ENCODE data around the gene STXBP5L. TPM values are rescaled to one million over a fixed set of nuclear protein-coding genes. Genes with fewer than 3 reads are reported as not detected.

STXBP5L gene
- total and polyA plus RNA-seq, 7 experiments from 2014 or later, result not detected

DNA sequence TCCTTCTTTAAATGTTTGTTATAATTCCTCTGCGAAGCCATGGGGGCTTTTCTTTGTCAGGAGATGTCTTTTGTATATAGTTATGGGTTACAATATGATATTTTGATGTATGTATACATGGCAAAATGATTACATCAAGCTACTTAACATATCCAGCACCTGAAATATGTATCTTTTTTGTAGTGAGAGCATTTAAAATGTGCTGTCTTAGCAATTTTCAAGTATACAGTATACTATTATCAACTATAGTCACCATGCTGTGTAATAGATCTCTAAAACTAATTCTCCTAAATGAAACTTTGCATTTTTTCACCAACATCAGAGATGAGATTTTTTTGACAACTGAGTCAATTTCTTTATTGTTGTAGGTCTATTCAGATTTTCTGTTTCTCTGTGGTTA lies 77.2 kb downstream of the STXBP5L start:
- intact Hi-C loops (cut with micrococcal nuclease), result no loop called here
- CTCF ChIA-PET, result no interaction called here
- H3K36me3 Mint-ChIP-seq, result no peaks in the 10 kb centered on the region
- DNase-seq (no peak), ATAC-seq (no peak)
- peaks cover 0 to 7% (median 4%) of the 10 kb centered on the region in 5 donors for H3K27me3 Mint-ChIP-seq
- Histone ChIP-seq H3K4me1 (ENCODE audit: control insufficient read depth in 2 of 2, insufficient read depth in 2 of 2, low read length in 2 of 2) (no peaks in the 10 kb centered on the region), H3K4me3 (ENCODE audit: low read length) (no peak overlapping the region), H3K36me3 (ENCODE audit: control insufficient read depth in 2 of 3, insufficient read depth in 3 of 3, low read length in 3 of 3) (no peaks in the 10 kb centered on the region), H3K27ac (ENCODE audit: low read depth, low read length) (no peak overlapping the region), H3K27me3 (ENCODE audit: control insufficient read depth in 2 of 2, insufficient read depth in 2 of 2, low read length in 2 of 2) (no peaks in the 10 kb centered on the region), H3K9me3 (ENCODE audit: control insufficient read depth in 2 of 3, low read length in 3 of 3) (peaks cover 0 to 16% (median 0%) of the 10 kb centered on the region in 3 experiments)
- H3K27ac Mint-ChIP-seq, result no peak overlapping the region
- no peaks in the 10 kb centered on the region for H3K4me1 Mint-ChIP-seq
- peaks cover 0 to 37% (median 7%) of the 10 kb centered on the region in 11 donors for H3K9me3 Mint-ChIP-seq
- no peak overlapping the region for H3K4me3 Mint-ChIP-seq
- POLR2A ChIA-PET, result no interaction called here

DNA sequence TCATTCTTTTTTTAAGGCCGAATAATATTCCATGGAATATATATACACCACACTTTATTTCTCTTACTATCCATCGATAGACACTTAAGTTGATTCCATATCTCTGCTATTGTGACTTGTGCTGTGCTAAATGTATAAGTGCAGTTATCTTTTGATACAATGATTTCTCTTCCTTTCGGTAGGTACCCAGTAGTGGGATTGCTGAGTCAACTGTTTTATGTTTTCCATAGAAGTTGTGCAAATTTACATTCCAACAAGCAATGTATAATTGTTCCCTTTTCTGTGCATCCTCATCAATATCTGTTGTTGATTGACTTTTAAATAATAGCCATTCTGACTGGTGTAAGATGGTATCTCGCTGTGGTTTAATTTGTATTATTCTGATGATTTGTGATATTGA lies 81.0 kb downstream of the STXBP5L start:
- peaks cover 0 to 7% (median 4%) of the 10 kb centered on the region in 5 donors for H3K27me3 Mint-ChIP-seq
- CTCF ChIA-PET, result no interaction called here
- no peak overlapping the region for H3K4me3 Mint-ChIP-seq
- no peaks in the 10 kb centered on the region for H3K4me1 ChIP-seq (ENCODE audit: control insufficient read depth in 2 of 2, insufficient read depth in 2 of 2, low read length in 2 of 2)
- no peaks in the 10 kb centered on the region for H3K36me3 ChIP-seq (ENCODE audit: control insufficient read depth in 2 of 3, insufficient read depth in 3 of 3, low read length in 3 of 3)
- no peaks in the 10 kb centered on the region for H3K36me3 Mint-ChIP-seq
- ATAC-seq, result no peak
- POLR2A ChIA-PET, result no interaction called here
- H3K9me3 Mint-ChIP-seq, result peaks cover 0 to 29% (median 3%) of the 10 kb centered on the region in 11 donors
- H3K27ac ChIP-seq (ENCODE audit: low read depth, low read length), result no peak overlapping the region
- H3K27ac Mint-ChIP-seq, result no peak overlapping the region
- no peaks in the 10 kb centered on the region for H3K4me1 Mint-ChIP-seq
- no peak overlapping the region for H3K4me3 ChIP-seq (ENCODE audit: low read length)
- DNase-seq, result no peak
- intact Hi-C loops (cut with micrococcal nuclease), result no loop called here
- no peaks in the 10 kb centered on the region for H3K27me3 ChIP-seq (ENCODE audit: control insufficient read depth in 2 of 2, insufficient read depth in 2 of 2, low read length in 2 of 2)
- no peaks in the 10 kb centered on the region for H3K9me3 ChIP-seq (ENCODE audit: control insufficient read depth in 2 of 3, low read length in 3 of 3)

DNA sequence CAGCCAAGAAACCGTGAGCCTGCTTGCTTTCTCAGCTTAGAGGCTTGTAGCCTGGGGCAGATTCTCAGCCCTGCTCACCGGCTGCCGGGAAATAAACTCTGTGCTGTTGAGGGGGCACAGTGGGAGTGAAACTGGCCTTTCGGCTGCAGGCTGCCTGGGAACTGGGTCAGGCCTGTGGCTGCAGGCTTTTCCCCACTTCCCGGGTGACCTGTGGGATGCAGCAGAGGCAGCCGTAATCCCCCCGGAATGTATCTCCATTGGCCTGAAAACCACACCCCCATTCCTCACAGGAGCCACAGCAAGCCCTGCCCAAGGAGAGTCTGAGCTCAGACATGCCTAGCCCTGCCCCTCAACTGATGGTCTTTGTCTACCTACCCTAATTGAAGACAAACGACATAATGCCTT lies 110.9 kb downstream of the STXBP5L start:
- CTCF ChIA-PET, result no interaction called here
- H3K9me3 Mint-ChIP-seq, result peaks cover 0 to 26% (median 7%) of the 10 kb centered on the region in 11 donors

DNA sequence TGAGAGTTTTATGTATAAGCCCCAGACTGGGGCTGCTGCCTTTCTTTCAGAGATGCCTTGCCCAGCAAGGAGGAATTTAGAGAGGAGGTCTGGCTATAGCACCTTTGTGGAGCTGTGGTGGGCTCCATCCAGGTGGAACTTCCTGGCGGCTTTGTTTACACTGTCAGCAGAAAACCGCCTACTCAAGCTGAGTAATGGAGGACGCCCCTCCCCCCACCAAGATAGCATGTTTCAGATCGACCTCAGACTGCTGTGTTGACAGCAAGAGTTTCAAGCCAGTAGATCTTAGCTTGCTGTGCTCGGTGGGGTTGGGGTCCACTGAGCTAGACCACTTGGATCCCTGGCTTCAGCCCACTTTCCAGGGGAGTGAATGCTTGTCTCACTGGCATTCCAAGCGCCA lies 155.6 kb downstream of the STXBP5L start:
- CTCF ChIA-PET, result no interaction called here
- Mint-ChIP-seq H3K4me1 (no peaks in the 10 kb centered on the region), H3K4me3 (no peak overlapping the region), H3K9me3 (peaks cover 0 to 7% (median 3%) of the 10 kb centered on the region in 11 donors), H3K27me3 (no peaks in the 10 kb centered on the region), H3K27ac (no peak overlapping the region), H3K36me3 (no peaks in the 10 kb centered on the region)
- no peaks in the 10 kb centered on the region for H3K36me3 ChIP-seq (ENCODE audit: control insufficient read depth in 2 of 3, insufficient read depth in 3 of 3, low read length in 3 of 3)
- H3K27me3 ChIP-seq (ENCODE audit: control insufficient read depth in 2 of 2, insufficient read depth in 2 of 2, low read length in 2 of 2), result no peaks in the 10 kb centered on the region
- no peak overlapping the region for H3K4me3 ChIP-seq (ENCODE audit: low read length)
- no peak overlapping the region for H3K27ac ChIP-seq (ENCODE audit: low read depth, low read length)
- no peaks in the 10 kb centered on the region for H3K4me1 ChIP-seq (ENCODE audit: control insufficient read depth in 2 of 2, insufficient read depth in 2 of 2, low read length in 2 of 2)
- DNase-seq (no peak), ATAC-seq (no peak)
- POLR2A ChIA-PET, result no interaction called here
- H3K9me3 ChIP-seq (ENCODE audit: control insufficient read depth in 2 of 3, low read length in 3 of 3), result no peaks in the 10 kb centered on the region
- intact Hi-C loops (cut with micrococcal nuclease), result no loop called here

More for the DNA sequence above, 110.9 kb downstream of the STXBP5L start:
- no peak for DNase-seq
- no peak overlapping the region for H3K27ac Mint-ChIP-seq
- no peak overlapping the region for H3K27ac ChIP-seq (ENCODE audit: low read depth, low read length)
- no peaks in the 10 kb centered on the region for H3K4me1 ChIP-seq (ENCODE audit: control insufficient read depth in 2 of 2, insufficient read depth in 2 of 2, low read length in 2 of 2)
- no peaks in the 10 kb centered on the region for H3K36me3 ChIP-seq (ENCODE audit: control insufficient read depth in 2 of 3, insufficient read depth in 3 of 3, low read length in 3 of 3)
- H3K4me1 Mint-ChIP-seq, result no peaks in the 10 kb centered on the region
- H3K36me3 Mint-ChIP-seq, result no peaks in the 10 kb centered on the region
- intact Hi-C loops (cut with micrococcal nuclease), result no loop called here
- no peak overlapping the region for H3K4me3 ChIP-seq (ENCODE audit: low read length)
- ATAC-seq, result no peak
- no peak overlapping the region for H3K4me3 Mint-ChIP-seq
- no peaks in the 10 kb centered on the region for H3K9me3 ChIP-seq (ENCODE audit: control insufficient read depth in 2 of 3, low read length in 3 of 3)
- no peaks in the 10 kb centered on the region for H3K27me3 ChIP-seq (ENCODE audit: control insufficient read depth in 2 of 2, insufficient read depth in 2 of 2, low read length in 2 of 2)
- H3K27me3 Mint-ChIP-seq, result peaks cover 0 to 5% (median 0%) of the 10 kb centered on the region in 5 donors
- POLR2A ChIA-PET, result no interaction called here

DNA sequence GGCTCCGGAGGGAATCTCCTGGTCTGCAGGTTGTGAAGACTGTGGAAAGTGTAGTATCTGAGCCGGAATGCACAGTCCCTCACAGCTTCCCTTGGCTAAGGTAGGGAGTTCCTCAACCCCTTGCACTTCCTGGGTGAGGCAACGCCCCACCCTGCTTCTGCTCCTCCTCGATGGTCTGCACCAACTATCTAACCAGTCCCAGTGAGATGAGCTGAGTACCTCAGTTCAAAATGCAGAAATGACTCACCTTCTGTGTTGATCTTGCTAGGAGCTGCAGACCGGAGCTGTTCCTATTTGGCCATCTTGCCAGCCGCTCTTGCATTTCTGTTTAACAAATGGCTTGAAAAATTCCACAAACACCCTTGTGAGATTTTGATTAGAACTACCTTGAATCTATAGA lies 156.1 kb downstream of the STXBP5L start:
- Histone ChIP-seq H3K36me3 (ENCODE audit: control insufficient read depth in 2 of 3, insufficient read depth in 3 of 3, low read length in 3 of 3) (no peaks in the 10 kb centered on the region), H3K4me1 (ENCODE audit: control insufficient read depth in 2 of 2, insufficient read depth in 2 of 2, low read length in 2 of 2) (no peaks in the 10 kb centered on the region), H3K27me3 (ENCODE audit: control insufficient read depth in 2 of 2, insufficient read depth in 2 of 2, low read length in 2 of 2) (no peaks in the 10 kb centered on the region), H3K9me3 (ENCODE audit: control insufficient read depth in 2 of 3, low read length in 3 of 3) (no peaks in the 10 kb centered on the region), H3K4me3 (ENCODE audit: low read length) (no peak overlapping the region), H3K27ac (ENCODE audit: low read depth, low read length) (no peak overlapping the region)
- Mint-ChIP-seq H3K27ac (no peak overlapping the region), H3K27me3 (no peaks in the 10 kb centered on the region), H3K36me3 (no peaks in the 10 kb centered on the region), H3K4me3 (no peak overlapping the region), H3K9me3 (peaks cover 0 to 7% (median 3%) of the 10 kb centered on the region in 11 donors), H3K4me1 (no peaks in the 10 kb centered on the region)
- ChIA-PET POLR2A (no interaction called here), CTCF (no interaction called here)
- DNase-seq (no peak), ATAC-seq (no peak)
- intact Hi-C loops (cut with micrococcal nuclease), result no loop called here

DNA sequence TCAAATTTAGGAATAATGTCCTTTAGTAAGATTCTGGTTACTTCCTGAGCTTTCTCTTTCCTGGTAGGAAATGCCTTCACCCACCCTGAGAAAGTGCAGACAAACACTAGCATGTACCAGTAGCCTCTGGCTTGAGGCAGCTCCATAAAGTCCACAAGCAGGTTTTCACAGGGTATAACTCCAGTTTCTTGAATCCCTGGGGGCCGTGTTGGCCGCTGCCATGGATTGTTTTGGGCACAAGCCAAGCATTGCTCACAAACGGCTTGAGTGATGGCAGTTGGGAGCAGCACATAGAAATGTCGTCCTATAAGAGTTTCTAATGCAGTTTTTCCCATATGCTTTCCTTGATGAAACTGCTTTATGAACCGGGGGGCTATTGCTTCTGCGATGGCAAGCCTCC lies 164.1 kb downstream of the STXBP5L start:
- intact Hi-C loops (cut with micrococcal nuclease), result no loop called here
- POLR2A ChIA-PET, result no interaction called here
- H3K4me1 Mint-ChIP-seq, result peaks cover 0 to 1% (median 0%) of the 10 kb centered on the region in 7 donors

DNA sequence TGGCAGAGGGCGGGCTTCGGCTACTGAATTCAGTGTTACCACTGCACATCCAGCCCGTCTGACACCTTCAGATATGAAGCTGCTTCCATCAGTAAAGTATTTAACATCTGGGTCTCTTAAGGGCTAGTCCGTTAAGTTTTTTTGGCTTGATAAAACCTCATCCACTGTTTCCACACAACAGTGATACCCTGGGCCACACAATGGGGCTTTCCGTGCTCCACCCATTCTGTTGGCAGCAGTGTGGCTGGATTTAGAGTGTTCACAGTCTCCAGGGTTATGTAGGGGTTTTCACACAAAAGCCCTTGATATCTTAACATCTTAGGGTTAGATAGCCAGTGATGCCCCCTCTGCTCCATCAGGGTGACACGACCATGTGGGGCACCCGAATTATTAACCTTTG lies 165.0 kb downstream of the STXBP5L start:
- no peaks in the 10 kb centered on the region for H3K36me3 ChIP-seq (ENCODE audit: control insufficient read depth in 2 of 3, insufficient read depth in 3 of 3, low read length in 3 of 3)
- intact Hi-C loops (cut with micrococcal nuclease), result no loop called here
- ChIA-PET POLR2A (no interaction called here), CTCF (no interaction called here)
- H3K4me3 Mint-ChIP-seq, result no peak overlapping the region
- H3K27me3 Mint-ChIP-seq, result no peaks in the 10 kb centered on the region
- H3K27ac ChIP-seq (ENCODE audit: low read depth, low read length), result no peak overlapping the region
- H3K36me3 Mint-ChIP-seq, result no peaks in the 10 kb centered on the region
- H3K9me3 ChIP-seq (ENCODE audit: control insufficient read depth in 2 of 3, low read length in 3 of 3), result no peaks in the 10 kb centered on the region
- no peaks in the 10 kb centered on the region for H3K27me3 ChIP-seq (ENCODE audit: control insufficient read depth in 2 of 2, insufficient read depth in 2 of 2, low read length in 2 of 2)
- no peak for ATAC-seq
- peaks cover 0 to 12% (median 3%) of the 10 kb centered on the region in 11 donors for H3K9me3 Mint-ChIP-seq
- no peak for DNase-seq
- no peaks in the 10 kb centered on the region for H3K4me1 ChIP-seq (ENCODE audit: control insufficient read depth in 2 of 2, insufficient read depth in 2 of 2, low read length in 2 of 2)
- H3K4me1 Mint-ChIP-seq, result peaks cover 0 to 1% (median 0%) of the 10 kb centered on the region in 7 donors
- no peak overlapping the region for H3K4me3 ChIP-seq (ENCODE audit: low read length)
- H3K27ac Mint-ChIP-seq, result no peak overlapping the region

More for the DNA sequence above, 164.1 kb downstream of the STXBP5L start:
- no peak overlapping the region for H3K4me3 ChIP-seq (ENCODE audit: low read length)
- no peaks in the 10 kb centered on the region for H3K4me1 ChIP-seq (ENCODE audit: control insufficient read depth in 2 of 2, insufficient read depth in 2 of 2, low read length in 2 of 2)
- Mint-ChIP-seq H3K27me3 (no peaks in the 10 kb centered on the region), H3K36me3 (no peaks in the 10 kb centered on the region), H3K4me3 (no peak overlapping the region), H3K9me3 (peaks cover 0 to 7% (median 0%) of the 10 kb centered on the region in 11 donors), H3K27ac (no peak overlapping the region)
- H3K27ac ChIP-seq (ENCODE audit: low read depth, low read length), result no peak overlapping the region
- H3K27me3 ChIP-seq (ENCODE audit: control insufficient read depth in 2 of 2, insufficient read depth in 2 of 2, low read length in 2 of 2), result no peaks in the 10 kb centered on the region
- DNase-seq, result no peak
- no peak for ATAC-seq
- H3K9me3 ChIP-seq (ENCODE audit: control insufficient read depth in 2 of 3, low read length in 3 of 3), result no peaks in the 10 kb centered on the region
- CTCF ChIA-PET, result no interaction called here
- no peaks in the 10 kb centered on the region for H3K36me3 ChIP-seq (ENCODE audit: control insufficient read depth in 2 of 3, insufficient read depth in 3 of 3, low read length in 3 of 3)

All from naive thymus-derived CD4-positive, alpha-beta T cell (primary cell).